H1 (cell line): ENCODE data around the gene SOX6.
"Not testable (repeated sequence)": the region's sequence is repeated elsewhere in the genome, so short reads cannot be mapped to it uniquely, and the experiment has no call there.

Source experiments
- CTCF ChIP-seq, 3 experiments: IDR thresholded peaks; 1 replicate in 2 of 3; 2 replicates in 1 of 3; pipeline versions ENCODE4 v1.5.1 to v1.6.1; 2011; ENCODE audit warnings: low read length in 3 of 3, mild to moderate bottlenecking in 3 of 3, inconsistent platforms in 2 of 3, low read depth in 1 of 3, moderate library complexity in 1 of 3; ENCODE audit not compliant: insufficient read depth in 1 of 3; ENCODE audit errors: control extremely low read depth in 1 of 3
- HDAC6 ChIP-seq: IDR thresholded peaks from one replicate; pipeline ENCODE4 v1.7.1; 2012; ENCODE audit warnings: low read depth, mild to moderate bottlenecking, inconsistent platforms, low read length, moderate library complexity
- RAD21 ChIP-seq, 2 experiments: IDR thresholded peaks in 1 of 2; conservative IDR thresholded peaks in 1 of 2; 2 replicates each; pipeline ENCODE4 v1.6.1; 2011; ENCODE audit warnings: low read depth in 2 of 2, low read length in 2 of 2, improper control_type of control experiment in 1 of 2, inconsistent platforms in 1 of 2, mild to moderate bottlenecking in 1 of 2, moderate library complexity in 1 of 2
- TAF1 ChIP-seq: IDR thresholded peaks from 2 replicates; pipeline ENCODE4 v1.6.1; 2011; ENCODE audit warnings: mild to moderate bottlenecking, low read depth, low read length
- YY1 ChIP-seq: IDR thresholded peaks from 2 replicates; pipeline ENCODE4 v1.6.1; 2011; ENCODE audit warnings: low read depth, mild to moderate bottlenecking, low read length

GRCh38 chr11:16146980-16147379, 209.4 kb downstream of the SOX6 start:
- TF ChIP-seq CTCF (IDR thresholded peaks at IDR 0.05; ENCODE audit: control extremely low read depth in 1 of 3, insufficient read depth in 1 of 3, low read depth in 1 of 3, low read length in 3 of 3); RAD21 (IDR thresholded peaks at IDR 0.05 in 1 of 2, conservative IDR thresholded peaks at IDR 0.05 in 1 of 2; ENCODE audit: low read depth in 2 of 2, low read length in 2 of 2); YY1; HDAC6; TAF1: not testable (repeated sequence)
